T-helper 1 cell (primary cell): Measurements from ENCODE around the gene LRRD1.
A peak's percentile ranks its signal among the peaks of the same experiment; 100 is the strongest.
"Not testable (repeated sequence)": the region's sequence is repeated elsewhere in the genome, so short reads cannot be mapped to it uniquely, and the experiment has no call there.

Experiments used
- DNase-seq, 5 donors: peaks; one replicate each; pipeline ENCODE4 v3.0.0-alpha.2; 2012 to 2020

LRRD1 gene

DNA sequence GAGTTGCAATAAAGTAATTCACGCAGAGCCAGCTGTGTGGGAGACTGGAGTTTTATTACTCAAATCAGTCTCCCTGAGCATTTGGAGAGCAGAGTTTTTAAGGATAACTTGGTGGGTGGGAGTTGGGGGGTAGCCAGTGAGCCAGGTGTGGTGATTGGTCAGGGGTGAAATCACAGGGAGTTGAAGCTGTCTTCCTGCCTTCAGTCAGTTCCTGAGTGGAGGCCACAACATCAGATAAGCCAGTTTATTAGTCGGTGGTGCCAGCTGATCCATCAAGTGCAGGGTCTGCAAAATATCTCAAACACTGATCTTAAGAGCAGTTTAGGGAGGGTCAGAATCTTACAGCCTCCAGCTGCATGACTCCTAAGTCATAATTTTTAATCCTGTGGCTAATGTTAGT lies 41.4 kb downstream of the LRRD1 start:
- no peak for DNase-seq

DNA sequence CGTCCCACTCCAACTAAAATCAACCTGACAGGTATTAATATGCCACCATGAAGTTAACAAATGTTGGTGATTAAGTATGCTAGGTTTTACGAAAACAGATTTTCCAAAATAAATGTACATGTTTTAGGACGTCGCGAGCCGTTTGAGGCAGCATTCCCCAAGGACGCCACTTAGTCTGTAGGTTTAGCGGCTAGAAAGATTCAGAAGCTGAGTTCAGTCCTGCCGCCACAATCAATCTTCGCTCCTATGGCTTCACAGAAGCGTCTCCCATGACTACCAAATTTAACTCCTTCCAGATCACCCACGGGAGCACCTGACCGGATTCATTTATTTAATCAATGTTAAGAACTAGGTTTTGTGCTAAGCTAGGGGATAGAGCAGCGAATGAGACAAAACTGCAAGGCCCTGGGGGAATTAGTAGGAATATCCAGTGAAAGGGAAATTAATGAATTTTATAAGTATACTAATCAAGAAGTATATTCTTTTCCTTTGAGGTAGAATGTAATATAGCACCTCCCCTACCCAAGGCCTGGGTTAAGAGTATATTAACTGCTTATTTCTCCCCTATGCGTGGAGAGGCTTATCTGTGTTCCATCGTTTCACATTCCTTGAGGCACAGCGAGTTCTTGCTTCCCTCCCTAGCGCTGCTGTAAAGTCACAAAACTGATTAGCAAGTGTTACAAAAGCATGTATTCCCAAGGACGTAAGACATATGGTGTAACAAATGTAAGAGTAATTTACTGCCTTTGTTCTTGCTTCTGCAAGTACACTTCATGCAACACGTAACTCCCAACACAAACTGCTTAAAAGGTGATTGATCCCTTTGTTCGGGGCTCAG lies 43.7 kb downstream of the LRRD1 start:
- DNase-seq, result peak in 1 of 5 donors; percentile 5

DNA sequence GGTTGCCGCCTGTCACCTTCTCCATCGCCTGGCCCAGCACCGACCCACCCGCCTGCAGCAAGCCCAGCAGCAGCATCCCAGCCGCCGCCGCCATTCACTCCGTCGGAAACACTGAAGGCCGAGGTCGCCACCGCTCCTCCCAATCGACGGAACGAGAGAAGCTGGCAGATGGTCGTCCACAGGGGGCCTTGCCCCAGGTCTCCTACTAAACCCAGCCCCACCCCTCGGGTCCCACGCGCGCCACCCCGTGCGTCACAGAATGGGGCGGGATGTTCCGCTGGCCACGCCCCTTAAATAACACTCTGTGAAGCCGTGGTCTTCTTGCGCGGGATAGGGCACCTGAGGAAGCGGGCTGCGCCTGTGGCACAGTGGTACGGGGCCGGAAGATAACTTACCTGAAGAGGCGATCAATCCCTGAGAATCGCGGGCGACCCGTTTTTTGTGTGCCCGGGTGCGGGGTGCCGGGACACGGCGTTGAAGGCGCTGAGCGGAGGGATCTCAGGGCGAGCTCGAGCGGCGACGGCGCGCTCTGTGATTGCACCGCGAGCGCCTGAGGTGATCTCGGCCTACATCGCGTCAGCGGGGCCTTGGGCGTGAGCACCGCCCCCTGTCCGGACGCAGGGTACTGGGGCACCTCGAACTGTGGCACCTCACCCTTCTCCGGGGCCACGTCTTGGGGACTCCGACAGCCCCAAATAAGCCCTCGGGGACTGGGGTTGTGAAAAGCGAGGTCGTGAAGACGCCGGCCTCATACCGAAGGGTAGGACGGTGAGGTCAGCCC lies 44.5 kb downstream of the LRRD1 start, which contains the start of gene CYP51A1:
Gene CYP51A1, minus strand, starts transcription at position 207 of the 781 bp plus-strand sequence. Its CDS starts 113 bp downstream, at position 94.
- peak; percentile 85 to 95 (median 88) for DNase-seq

DNA sequence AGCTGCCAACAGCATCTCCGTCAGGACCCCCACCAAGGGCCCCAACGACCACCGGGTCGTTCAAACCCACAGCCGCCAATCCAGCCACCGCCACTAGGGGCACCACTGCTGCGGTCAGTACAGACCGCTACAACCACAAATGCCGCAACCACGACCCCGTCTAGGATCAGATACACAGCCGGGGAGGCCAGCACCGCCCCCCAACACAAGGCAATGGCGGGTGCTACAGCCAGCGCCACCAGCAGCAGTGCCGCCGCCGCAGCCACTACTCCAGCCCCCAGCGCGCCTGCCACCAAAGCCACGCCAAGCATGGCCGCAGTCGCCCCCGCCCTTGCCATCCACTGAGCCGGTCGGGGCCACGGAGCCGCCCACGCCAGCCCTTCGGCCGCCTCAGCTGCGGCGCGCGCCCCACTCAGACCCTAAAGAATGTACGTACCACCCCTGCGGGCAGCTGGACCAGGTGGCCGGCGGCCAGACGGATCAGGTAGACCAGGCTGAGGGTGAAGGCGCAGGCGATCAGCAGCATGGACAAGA lies 45.1 kb downstream of the LRRD1 start:
- peak; percentile 37 to 62 (median 51) for DNase-seq

DNA sequence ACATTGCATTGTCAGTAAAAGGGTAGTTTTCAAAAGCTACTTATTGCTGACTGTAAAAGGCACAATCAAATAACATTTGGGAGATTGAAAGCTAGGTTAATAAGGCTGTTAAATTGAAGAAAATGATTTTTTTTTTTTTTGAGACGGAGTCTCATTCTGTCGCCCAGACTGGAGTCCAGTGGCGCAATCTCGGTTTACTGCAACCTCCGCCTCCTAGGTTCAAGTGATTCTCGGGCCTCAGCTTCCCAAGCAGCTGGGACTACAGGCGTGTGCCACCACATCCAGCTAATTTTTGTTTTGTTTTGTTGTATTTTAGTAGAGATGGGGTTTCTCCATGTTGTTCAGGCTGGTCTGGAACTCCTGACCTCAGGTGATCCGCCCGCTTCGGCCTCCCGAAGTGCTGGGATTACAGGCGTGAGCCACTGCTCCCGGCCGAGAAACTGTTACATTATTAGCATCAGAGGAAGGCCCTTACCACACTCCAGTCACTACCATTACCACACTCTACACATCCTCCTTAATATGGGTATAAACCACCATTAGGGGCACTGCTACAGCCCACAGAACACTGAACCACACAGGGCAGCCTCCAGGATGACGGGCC lies 45.7 kb downstream of the LRRD1 start:
- DNase-seq, result no peak

DNA sequence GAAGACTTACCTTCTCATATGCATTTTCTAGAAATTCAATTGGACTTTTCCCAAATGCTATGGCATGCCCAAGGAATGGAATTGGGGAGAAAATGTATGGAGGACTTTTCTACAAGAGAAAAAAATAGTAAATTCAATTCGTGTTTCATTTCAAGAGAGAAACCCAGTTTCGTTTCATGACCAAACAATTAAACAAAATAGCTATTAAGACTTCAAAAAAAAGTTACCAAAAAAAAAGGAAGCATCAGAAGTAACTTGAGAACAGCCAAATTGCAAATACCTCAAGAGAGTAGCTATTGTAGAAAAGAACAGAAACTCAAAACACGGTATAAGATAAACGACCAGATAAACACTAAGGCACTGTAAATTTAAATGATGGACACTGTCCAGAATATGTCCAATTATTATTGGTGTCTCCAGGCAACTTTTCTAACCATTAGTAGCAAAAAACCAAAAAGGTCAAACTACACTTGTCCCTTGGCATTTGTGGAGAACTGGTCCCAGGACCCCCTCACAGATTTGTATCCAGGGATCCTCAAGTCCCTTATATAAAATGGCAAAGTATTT lies 47.1 kb downstream of the LRRD1 start:
- DNase-seq, result no peak

DNA sequence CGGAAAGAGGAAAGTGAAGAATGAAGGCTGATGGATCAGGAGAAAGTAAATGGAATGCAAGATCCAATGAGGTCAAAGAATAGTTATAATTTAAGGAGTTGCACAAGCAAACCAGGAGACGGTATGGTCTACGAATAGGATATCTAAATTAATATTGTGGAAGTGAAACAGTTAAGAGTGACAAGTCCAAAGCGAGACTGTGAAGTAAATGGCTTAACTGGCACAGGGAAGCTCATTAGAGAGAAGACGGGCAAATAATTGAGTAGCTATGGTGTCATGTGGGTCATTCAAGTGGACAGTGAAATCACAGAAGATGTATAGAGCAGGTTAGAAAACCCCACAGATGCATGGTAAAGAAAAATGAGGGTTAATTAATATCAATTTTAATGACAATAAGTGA lies 47.8 kb downstream of the LRRD1 start:
- DNase-seq, result no peak

DNA sequence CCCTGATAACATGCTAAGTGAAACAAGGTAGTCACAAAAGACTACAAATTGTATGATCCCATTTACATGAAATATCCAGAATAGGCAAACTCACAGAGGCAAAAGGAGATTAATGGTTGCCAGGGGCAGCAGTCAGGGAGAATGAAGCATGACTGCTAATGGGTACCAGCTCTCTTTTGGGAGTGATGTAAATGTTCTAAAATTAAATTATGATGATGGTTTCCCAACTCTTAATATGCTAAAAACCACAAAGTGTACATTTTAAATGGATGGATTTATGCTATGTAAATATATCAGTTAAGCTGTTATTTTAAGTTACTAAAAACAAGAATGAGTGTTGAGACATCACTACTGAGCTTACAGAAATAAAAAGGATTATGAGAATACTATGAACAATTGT lies 57.3 kb downstream of the LRRD1 start:
- no peak for DNase-seq

DNA sequence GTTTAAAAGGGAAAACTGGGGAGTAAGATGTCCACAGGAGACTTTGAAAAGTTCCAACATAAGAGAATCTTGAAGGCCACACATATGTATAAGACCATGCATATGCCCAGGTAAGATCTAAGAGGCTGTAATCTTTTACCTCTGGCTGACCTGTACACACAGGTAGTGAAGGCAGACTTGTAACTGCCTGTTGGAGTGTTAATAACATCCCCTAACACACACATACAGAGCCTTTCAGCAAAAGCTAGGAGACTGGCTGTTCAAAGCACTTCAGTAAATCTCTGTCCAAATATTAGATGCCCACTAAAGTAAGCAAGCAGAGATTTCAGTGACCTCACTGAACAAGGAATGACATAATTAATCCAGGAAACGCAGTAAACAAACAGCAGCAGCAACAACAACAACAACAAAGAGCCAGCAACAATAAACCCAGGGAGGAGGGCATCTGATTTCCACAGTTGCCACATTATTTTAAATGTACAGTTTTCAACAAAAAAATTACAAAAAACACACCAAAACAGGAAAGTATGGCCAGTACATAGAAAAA lies 59.7 kb downstream of the LRRD1 start:
- DNase-seq, result no peak

DNA sequence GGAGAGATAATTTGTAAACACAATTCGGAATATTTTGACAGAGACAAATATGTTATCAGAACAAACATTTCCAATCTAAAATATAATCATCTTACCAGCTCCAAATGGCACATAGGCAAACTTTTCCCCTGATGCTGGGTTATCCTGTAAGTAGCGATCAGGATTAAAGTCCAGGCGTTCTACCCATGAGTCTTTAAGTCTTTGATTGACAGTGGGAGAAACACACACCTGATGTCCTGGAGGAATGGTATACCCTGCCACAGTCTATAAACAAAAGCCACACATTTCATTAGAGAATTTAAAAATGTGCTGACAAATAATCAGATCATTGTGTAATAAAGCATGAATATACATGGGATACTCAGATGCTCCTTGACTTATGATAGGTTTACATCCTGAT lies 62.0 kb downstream of the LRRD1 start:
- no peak for DNase-seq

DNA sequence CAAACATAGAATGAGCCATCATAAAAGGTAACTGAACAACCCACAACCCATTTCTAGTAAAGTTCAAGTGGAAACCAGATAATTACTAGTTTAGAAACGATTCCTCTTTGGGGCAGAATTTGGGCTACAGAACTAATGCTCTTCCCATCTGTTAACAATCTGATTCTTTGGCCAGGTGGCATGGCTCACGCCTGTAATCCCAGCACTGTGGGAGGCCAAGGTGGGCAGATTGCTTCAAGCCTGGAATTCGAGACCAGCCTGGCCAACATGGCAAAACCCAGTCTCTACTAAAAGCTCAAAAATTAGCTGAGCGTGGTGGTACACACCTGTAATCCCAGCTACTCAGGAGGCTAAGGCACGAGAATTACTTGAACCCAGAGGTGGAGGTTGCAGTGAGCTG lies 63.1 kb downstream of the LRRD1 start:
- no peak for DNase-seq

DNA sequence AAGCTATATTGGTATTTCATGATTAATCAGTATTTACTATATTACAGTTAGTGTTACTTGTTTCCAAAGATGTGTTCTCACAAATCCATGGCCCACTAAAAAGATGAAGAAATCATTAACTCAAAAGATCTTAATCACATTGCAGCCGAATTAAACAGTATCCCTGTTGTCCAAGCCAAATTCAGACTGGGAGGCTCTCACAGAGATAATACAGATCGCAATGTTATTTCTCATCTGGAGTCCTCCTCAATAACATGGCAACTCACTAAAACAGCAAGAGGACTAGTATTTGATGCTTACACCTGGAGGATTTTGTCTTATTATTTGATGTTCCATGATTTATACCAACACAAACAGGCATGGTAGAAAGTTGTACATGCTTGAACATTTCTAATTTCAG lies 68.1 kb downstream of the LRRD1 start:
- no peak for DNase-seq

DNA sequence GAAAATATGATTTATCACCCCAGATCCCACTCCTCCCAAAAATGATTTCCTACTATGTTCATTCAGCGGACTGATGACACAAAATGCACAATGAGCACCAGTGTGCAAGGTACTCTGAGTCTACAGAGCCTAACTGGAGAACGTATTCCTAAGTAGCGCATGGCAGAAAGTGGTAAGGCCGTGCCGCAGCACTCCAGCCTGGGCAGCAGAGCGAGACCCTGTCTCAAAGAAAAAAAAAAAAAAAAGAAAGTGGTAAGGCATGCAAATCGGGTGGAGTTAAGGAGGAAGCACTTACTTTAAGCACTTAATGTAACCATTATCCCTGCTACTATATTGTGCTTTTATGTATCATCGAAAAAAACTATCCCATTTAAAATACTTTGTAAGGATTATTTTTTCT lies 70.1 kb downstream of the LRRD1 start:
- DNase-seq, result no peak

DNA sequence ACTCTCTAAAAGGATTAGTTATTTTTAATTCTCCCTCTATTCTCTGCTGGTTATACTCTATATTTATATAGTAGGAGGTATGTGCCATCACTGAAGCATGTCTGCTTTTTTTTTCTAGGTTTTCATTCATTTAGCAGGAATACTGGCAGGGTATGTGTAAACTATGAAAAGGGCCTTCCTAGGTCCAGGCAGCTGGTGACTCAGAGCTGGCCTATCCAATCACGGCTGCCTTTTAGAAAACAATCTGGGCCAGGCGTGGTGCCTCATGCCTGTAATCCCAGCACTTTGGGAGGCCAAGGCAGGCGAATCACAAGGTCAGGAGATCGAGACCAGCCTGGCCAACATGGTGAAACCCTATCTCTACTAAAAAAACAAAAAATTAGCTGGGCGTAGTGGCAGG lies 76.1 kb downstream of the LRRD1 start:
- DNase-seq, result not testable (repeated sequence)

DNA sequence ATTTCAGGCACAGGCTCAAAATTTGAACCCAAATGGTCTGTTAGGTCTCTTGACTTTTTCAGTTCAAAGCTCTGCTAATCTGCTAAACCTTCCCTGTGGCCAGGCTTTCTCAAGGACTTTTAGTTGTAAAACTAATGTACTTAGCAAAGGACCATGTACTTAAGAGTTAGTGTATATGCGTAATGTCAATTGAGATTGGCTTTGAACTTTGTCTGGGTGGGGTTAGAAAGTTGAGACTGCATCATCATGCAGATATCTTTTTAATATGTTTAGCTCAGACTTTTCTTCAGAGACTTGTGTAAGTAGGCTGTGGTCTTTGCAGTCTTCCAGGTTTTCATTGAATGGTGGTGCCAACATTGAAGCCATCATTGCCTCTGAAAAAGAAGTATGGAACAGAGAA lies 78.4 kb downstream of the LRRD1 start:
- no peak for DNase-seq

DNA sequence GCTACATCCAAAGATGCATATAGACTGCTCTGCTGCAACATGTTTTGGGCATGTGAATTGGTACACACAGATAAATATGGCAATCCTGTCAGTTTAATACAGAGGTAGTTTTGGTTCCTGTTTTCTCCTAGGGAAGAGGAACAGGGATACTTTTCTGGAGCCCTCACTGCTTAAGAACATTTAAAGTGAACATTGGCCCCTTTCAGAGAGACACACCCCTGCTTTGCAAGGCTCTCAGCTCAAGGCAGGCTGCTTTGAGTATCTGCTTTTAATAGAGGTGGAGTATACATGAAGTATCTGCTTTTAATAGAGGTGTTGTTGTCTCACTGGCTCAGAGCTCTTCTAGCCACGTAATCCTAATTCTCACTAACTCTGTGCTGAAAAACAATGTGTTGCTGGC lies 83.6 kb downstream of the LRRD1 start:
- DNase-seq, result no peak
